GM19455 (cell line): Measurements from ENCODE around the gene ZBED2.
"Not testable (repeated sequence)": the region's sequence is repeated elsewhere in the genome, so short reads cannot be mapped to it uniquely, and the experiment has no call there.

Source experiments
- ATAC-seq: cut with Tn5 transposase; IDR thresholded peaks from one replicate; pipeline ENCODE4 v1.9.1; 2021; ENCODE audit not compliant: unreplicated experiment

ZBED2 gene

DNA sequence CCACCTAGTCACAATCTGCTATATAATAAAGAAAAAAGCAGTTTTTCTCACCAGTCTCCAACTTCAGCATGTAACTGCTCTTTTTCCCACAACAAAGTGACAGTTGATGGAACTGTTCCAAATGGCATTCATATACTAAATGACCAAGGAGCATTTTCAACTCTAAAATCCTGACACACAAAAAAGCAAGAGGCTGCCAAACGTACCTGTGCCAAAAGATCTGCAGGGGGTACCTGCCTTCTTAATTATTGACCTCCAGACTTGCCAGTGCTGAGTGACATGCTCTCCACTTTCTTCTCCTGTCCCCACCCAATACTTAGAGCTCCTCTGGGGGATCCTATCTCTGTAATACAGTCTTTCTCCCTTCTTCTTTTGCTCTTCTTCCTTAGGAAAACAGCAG is 18.0 kb downstream of the ZBED2 start:
- no peak for ATAC-seq

DNA sequence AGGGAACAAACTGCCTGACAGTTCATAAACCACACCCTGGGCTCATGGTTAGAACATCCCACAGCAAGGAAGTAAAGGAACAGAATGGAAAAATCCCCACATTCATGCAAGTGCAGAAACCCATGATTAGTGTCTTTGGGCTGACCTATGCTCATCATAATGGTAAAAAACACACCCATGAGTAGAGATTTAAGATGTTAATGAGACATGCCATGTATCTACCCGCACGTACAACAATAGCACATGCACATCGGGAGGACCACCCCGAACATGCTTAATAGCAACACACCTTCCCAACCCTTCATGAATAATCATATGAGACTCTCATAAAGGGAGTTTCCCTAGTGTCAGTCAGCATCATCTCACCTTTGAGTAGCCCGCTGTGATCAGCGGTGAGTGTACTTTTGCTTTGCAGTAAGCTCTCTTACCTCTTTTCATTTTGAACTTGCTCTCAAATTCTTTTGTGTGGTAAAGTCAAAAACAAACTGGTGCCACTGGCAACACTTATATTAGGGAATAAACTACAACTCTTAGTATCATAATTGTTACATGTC is 23.2 kb downstream of the ZBED2 start:
- no peak for ATAC-seq

DNA sequence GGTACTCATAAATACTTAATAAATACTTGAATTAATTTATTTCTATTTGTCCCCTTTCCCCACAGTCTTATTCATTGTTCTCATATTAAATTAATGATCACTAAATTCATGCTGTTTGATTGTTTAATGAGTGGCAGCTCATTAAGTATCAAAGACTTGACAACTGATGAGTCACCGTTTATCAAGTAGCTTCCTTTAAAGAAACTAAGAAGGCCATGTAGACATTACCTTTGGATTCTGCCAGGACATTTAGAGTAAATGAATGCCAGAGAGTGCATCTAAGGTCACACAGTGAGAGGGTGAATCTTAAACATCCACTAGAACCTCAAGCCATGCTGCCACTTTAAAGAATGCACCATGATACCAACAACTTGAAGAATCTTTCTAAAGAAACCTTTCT is 23.9 kb downstream of the ZBED2 start:
- no peak for ATAC-seq

DNA sequence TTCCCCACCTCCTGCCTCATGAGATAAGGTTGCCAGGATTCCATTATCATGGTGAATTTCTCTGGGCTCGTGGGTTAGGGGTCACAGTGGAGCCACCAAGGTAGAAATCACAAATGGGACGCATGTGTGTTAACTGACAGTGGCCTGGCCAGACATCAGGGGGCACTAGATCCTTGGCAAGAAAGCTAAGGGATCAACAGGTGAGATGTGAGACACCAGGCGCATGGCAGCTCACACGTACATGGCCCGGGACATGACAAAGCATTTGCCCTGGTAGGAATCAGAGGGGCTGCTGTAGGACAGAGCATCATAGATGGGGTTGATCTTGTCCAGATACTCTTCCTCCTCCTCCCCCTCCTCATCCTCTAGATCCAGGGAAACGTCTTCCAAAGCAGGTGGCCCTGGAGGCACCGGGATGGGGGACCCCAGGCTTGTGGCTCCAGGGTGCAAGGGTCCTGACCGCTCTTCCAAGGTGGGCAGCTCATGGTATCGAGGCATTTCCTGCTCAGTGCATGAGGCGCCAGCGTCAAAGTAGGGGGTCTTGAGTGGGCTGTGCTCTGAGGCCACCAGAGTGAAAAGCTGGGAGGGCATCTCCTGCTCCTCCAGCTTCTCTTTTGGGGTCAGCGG is 24.6 kb downstream of the ZBED2 start:
- ATAC-seq: no peak

DNA sequence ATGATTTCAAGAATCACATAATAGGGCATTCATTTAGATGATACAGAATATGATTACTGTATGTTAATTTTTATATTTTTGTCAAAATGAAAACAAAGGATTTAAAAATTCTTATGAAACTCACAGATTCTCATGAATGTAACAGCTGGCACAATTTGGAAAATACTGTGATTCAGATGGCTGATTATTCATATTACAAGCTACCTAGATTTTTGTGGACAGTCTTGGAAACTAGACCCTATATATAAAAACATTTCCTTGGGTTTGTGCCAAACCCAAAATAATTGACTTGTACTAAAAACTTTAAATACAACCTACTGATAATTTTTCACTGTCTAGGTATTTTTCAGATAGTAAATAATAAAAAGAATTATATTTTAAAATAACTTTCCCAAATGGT is 26.2 kb downstream of the ZBED2 start:
- ATAC-seq: no peak

DNA sequence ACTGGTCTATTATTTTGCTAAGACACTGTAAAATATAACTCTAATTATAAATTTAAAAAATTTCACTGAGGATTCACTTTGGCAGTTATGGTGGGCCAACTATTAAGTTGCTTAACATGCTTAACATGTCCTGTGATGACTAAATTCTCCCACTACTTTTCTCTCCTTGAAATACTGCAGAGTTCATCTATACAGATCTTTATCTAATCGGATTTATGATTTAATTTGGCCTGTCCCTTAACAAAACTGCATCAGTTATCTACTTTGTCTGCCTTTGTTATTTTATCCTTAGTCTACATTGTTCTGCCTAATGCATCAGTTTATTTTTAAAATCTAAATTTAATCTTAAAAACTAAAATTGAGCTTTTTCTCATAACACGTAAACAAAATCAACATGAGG is 26.8 kb downstream of the ZBED2 start:
- no peak for ATAC-seq

DNA sequence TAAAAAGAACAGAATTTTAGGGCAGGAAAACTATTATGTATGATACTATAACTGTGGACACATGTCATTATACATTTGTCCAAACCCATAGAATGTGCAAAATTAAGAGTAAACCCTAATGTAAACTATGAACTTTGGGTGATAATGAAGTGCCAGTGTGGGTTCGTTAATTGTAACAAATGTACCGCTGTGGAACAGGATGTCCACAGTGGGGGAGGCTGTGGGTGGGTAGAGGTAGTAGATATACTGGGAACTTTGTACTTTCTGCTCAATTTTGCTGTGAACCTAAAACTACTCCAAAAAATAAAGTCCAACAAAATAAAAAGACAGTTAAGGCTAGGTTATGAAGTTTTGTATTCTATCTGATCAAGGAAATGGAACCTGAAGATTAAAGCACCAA is 28.3 kb downstream of the ZBED2 start:
- no peak for ATAC-seq

DNA sequence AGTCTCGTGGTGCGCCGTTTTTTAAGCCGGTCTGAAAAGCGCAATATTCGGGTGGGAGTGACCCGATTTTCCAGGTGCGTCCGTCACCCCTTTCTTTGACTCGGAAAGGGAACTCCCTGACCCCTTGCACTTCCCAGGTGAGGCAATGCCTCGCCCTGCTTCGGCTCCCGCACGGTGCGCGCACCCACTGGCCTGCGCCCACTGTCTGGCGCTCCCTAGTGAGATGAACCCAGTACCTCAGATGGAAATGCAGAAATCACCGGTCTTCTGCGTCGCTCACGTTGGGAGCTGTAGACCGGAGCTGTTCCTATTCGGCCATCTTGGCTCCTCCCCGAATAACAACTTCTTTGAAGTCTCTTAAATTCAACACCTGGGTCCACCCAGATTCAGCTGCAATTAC is 33.2 kb downstream of the ZBED2 start:
- ATAC-seq: not testable (repeated sequence)

DNA sequence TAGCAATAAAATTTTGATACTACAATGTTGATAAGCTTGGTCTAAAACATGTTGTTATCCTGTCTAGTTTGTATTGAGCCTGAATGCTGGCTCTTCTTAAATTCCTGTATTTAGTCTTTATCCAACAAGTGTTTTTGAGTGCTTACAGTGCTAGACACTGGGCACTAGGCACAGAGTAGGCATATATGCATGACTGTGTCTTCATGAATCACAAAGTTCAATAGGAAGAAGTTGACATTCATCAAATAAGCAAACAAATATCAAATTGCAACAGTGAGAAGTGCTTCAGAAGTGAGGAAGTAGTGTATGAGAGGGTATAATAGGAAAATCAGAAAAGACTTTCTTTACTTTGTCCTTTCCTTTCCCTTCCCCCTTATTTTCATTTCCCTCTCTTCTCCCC is 46.4 kb downstream of the ZBED2 start:
- ATAC-seq: no peak

DNA sequence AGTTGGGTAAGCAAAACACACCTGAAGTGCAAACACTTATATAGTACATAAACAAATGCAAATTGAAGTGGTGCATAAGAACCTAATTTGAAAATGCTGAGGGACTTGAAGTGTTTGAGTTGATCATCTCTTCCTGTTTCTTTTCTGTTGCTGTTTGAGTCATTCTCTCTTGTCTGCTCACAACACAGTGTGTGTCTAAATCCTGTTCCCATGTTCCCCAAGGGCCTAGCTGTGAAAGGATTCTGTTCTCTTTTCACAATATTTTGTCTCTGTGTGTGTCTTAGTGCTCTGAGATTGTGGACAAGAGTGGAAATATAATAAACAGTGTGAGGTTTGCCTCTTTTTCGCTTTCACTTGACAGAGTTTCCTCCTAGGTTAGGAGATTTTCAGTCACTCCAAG is 47.1 kb downstream of the ZBED2 start:
- ATAC-seq: peak; percentile 75

DNA sequence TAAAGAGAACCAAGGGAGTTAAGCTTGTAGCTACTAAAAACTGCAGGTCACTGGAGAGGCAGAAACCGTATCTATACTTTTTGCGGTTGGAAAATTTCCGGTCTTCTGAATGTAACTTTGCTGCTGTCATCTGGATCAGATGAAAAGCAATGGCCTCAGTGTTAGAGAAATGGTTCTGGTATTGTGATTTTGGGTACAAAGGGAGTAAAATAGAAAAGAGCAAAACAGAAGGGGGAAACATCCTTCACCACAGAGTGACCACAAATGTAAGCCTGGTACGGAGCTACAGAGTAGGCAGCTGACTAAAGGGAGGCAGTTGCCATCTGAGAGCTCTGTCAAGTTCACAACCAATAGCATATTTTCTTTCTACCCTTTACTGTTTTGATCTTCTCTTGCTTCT is 47.5 kb downstream of the ZBED2 start:
- peak; percentile 69 for ATAC-seq

DNA sequence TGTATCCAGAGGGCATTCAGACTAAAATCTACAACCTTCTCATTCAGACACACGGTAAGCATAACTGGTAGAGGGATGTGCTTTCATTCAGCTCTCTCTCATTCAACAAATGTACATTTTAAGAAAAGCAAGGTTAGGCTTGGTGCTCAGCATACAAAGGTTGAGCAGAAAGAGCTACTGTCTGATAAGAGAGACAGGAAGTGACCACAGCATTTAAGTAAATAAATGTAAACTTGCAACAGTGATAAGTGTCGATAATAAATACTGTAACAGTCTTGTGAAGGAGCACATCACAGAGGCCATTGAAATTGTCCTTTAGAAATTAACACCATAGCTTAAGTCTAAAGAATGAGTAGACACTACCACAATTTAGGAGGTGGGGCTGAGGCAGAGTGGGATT is 49.8 kb downstream of the ZBED2 start:
- no peak for ATAC-seq
